Mesothelial cell of epicardium (in vitro differentiated cells): ENCODE measurements around the gene IL17RE. TPM values are rescaled to one million over a fixed set of nuclear protein-coding genes. Genes with fewer than 3 reads are reported as not detected.

Source experiments
- DNase-seq, 2 experiments: peaks; one replicate each; pipeline ENCODE4 v3.0.0; 2021; ENCODE audit warnings: low spot score in 2 of 2; ENCODE audit not compliant: unreplicated experiment in 2 of 2
- H3K27ac Mint-ChIP-seq: 2 replicates; pipeline ENCODE4 v1.8.0; 2021; ENCODE audit warnings: mixed read lengths
- H3K27me3 Mint-ChIP-seq: 2 replicates; pipeline ENCODE4 v1.8.0; 2021; ENCODE audit warnings: low read depth, mixed read lengths
- H3K36me3 Mint-ChIP-seq: 2 replicates; pipeline ENCODE4 v1.8.0; 2021; ENCODE audit warnings: mixed read lengths
- H3K4me1 Mint-ChIP-seq: 2 replicates; pipeline ENCODE4 v1.8.0; 2021; ENCODE audit warnings: mixed read lengths
- H3K4me3 Mint-ChIP-seq: 2 replicates; pipeline ENCODE4 v1.8.0; 2021; ENCODE audit warnings: mild to moderate bottlenecking, moderate library complexity, mixed read lengths
- H3K9me3 Mint-ChIP-seq: 2 replicates; pipeline ENCODE4 v1.8.0; 2021; ENCODE audit warnings: mixed read lengths
- total RNA-seq: library from RNA; stranded (reverse); gene quantifications from 3 replicates; pipeline ENCODE4 v1.2.1, GENCODE V29; 2021
- TF ChIP-seq, protein P1 (sequence below): fragments of 200-600 bp; sonication (generic); IDR thresholded peaks from one replicate; pipeline ENCODE4 v1.5.0; 2021; ENCODE audit warnings: antibody characterized with exemption; ENCODE audit not compliant: unreplicated experiment

IL17RE gene
- total RNA-seq, 1 donor from 2014 or later = 24.1 TPM

DNA sequence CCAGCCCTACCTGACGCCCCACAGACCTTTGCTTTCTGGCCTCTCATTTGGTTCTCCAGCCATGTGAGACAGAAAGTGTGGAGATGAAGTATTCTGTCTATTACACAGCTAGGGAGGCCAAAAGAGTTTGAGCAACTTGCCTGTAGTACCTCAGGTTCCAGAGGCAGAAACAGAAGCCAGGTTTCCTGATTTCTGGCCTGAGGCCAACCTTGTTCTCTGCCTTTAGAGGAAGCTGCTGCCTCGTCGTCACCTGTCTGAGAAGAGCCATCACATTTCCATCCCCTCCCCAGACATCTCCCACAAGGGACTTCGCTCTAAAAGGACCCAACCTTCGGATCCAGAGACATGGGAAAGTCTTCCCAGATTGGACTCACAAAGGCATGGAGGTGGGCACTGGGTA lies 3.8 kb downstream of the IL17RE start:
- H3K27me3 Mint-ChIP-seq = no peaks in the 10 kb centered on the region
- no peaks in the 10 kb centered on the region for H3K9me3 Mint-ChIP-seq
- no peak overlapping the region for H3K4me3 Mint-ChIP-seq

DNA sequence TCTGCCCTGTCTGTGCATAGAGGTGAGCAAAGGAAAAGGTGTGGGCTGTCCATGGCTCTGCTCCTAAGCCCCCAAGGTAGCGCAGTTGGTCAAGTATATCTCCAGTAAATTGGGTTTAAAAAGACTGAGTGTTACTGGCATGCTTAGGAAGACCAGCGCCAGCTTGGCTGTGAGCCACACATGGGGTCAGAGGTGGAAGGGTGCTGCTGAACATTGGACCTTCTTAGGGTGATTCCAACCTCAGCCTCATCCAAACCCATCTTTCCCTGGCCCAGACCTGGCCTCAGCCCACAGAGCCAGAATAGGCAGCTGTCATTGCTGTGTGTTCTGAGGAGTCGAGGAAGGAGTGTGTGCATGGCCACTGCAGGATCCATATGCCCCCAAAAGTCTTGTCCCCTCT lies 5.6 kb downstream of the IL17RE start:
- DNase-seq = no peak
- no peaks in the 10 kb centered on the region for H3K27me3 Mint-ChIP-seq
- peaks cover 8% of the 10 kb centered on the region for H3K36me3 Mint-ChIP-seq
- TF ChIP-seq, protein P1, sequence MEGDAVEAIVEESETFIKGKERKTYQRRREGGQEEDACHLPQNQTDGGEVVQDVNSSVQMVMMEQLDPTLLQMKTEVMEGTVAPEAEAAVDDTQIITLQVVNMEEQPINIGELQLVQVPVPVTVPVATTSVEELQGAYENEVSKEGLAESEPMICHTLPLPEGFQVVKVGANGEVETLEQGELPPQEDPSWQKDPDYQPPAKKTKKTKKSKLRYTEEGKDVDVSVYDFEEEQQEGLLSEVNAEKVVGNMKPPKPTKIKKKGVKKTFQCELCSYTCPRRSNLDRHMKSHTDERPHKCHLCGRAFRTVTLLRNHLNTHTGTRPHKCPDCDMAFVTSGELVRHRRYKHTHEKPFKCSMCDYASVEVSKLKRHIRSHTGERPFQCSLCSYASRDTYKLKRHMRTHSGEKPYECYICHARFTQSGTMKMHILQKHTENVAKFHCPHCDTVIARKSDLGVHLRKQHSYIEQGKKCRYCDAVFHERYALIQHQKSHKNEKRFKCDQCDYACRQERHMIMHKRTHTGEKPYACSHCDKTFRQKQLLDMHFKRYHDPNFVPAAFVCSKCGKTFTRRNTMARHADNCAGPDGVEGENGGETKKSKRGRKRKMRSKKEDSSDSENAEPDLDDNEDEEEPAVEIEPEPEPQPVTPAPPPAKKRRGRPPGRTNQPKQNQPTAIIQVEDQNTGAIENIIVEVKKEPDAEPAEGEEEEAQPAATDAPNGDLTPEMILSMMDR = no peak
- H3K9me3 Mint-ChIP-seq = no peaks in the 10 kb centered on the region
- H3K4me1 Mint-ChIP-seq = peaks cover 9% of the 10 kb centered on the region
- no peak overlapping the region for H3K4me3 Mint-ChIP-seq
- no peak overlapping the region for H3K27ac Mint-ChIP-seq

More for the DNA sequence above, 3.8 kb downstream of the IL17RE start:
- peaks cover 21% of the 10 kb centered on the region for H3K4me1 Mint-ChIP-seq
- H3K36me3 Mint-ChIP-seq = peaks cover 5% of the 10 kb centered on the region
- DNase-seq = no peak
- H3K27ac Mint-ChIP-seq = no peak overlapping the region
- TF ChIP-seq, protein P1 = no peak

DNA sequence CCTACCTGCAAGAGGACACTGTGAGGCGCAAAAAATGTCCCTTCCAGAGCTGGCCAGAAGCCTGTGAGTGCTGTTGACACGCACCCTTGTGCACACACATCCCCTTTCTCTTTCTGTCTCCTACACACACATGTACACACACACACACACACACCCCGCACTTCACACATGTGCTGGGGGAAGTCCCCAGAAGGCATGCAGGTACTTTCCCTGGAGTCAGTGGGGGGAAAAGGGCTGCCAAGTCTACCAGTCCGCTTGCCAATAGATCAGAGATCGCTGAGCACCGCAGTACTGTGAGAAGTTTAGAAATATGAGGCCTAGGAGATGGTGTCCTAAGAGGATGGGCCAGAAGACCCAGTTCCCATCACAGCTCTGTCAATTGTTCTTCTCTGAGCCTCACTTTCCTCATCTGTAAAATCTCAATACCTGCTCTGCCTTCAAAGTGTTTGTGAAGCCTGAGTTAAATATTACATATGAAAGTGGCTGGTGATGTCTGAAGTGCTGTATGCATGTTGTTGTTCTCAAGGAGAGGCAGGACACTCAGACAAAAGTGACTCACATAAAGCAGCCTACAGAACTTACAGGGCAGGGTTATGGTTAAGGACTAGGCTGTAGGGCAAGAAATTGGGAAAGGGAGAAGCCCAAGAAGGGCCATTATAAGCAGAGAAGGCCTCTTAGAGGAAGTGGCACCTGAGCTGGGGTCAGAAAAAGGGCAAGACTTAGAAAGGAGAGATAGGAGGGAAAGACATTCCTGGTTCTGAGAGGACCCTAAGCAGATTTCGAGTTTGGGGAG lies 6.8 kb downstream of the IL17RE start:
- no peak for DNase-seq
- H3K27ac Mint-ChIP-seq = no peak overlapping the region
- no peaks in the 10 kb centered on the region for H3K27me3 Mint-ChIP-seq
- H3K4me1 Mint-ChIP-seq = no peaks in the 10 kb centered on the region
- H3K4me3 Mint-ChIP-seq = no peak overlapping the region
- TF ChIP-seq, protein P1 = no peak
- H3K36me3 Mint-ChIP-seq = peaks cover 8% of the 10 kb centered on the region
- H3K9me3 Mint-ChIP-seq = no peaks in the 10 kb centered on the region

DNA sequence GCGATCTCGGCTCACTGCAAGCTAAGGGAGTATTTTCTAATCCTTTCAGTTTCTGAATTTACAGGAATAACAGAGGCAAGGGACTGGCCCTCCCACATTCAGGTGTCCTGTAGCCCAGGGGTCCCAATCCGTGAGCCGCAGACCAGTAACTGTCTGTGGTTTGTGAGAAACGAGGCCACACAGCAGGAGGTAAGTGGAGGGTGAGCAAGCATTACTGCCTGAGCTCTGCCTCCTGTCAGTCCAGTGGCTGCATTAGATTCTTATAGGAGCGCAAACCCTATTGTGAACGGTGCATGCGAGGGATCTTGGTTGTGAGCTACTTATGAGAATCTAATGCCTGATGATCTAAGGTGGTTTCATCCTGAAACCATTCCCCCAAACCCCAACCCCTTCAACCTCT lies 9.2 kb downstream of the IL17RE start:
- H3K4me1 Mint-ChIP-seq = peaks cover 12% of the 10 kb centered on the region
- no peaks in the 10 kb centered on the region for H3K9me3 Mint-ChIP-seq
- H3K36me3 Mint-ChIP-seq = peaks cover 8% of the 10 kb centered on the region
- H3K27ac Mint-ChIP-seq = no peak overlapping the region
- H3K4me3 Mint-ChIP-seq = no peak overlapping the region
- DNase-seq = no peak
- TF ChIP-seq, protein P1 = no peak
- no peaks in the 10 kb centered on the region for H3K27me3 Mint-ChIP-seq

DNA sequence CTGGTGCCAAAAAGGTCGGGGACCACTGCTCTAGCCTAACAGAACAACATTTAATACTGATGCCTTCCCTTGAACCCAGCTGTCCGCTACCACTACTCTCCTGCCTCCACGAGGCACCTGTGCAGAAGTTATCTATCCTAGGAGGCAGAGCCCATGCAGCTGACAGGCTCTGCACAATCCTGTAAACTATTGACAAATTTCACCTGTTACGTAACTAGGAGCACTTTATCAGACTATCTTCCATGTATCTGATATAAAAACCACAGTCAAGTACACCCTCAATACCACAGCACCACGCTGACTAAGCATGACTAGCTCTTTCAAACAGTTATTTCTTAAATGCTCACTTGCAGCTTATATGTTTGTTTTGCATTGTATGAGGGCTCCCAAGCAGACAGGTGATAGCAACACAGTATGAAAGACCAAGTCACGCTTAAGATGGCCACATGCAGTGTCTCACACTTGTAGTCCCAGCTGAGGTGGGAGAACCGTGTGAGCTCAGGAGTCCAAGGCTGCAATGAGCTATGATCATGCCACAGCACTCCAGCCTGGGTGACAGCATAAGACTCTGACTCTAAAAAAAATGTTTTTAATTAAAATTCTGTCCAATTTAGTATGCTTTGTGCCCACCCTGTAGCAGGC lies 9.8 kb downstream of the IL17RE start:
- TF ChIP-seq, protein P1 = no peak
- H3K36me3 Mint-ChIP-seq = peaks cover 8% of the 10 kb centered on the region
- H3K9me3 Mint-ChIP-seq = no peaks in the 10 kb centered on the region
- H3K27me3 Mint-ChIP-seq = no peaks in the 10 kb centered on the region
- H3K4me3 Mint-ChIP-seq = no peak overlapping the region
- H3K27ac Mint-ChIP-seq = no peak overlapping the region
- no peak for DNase-seq
- peaks cover 16% of the 10 kb centered on the region for H3K4me1 Mint-ChIP-seq
